ENCODE measurements around the gene ADPRM. TPM values are rescaled to one million over a fixed set of nuclear protein-coding genes. Genes with fewer than 3 reads are reported as not detected.

Gene ADPRM
- polyA plus RNA-seq, 1 donor (not counting 4 experiments of a cell fraction or from before 2014, with no cell fraction given): 15.0 TPM

GRCh38 chr17:10745231-10745630 is 47.8 kb downstream of the ADPRM start:
- TF ChIP-seq CTCF (optimal IDR thresholded peaks at IDR 0.05 in 1 of 3, IDR thresholded peaks at IDR 0.05 in 1 of 3, conservative IDR thresholded peaks at IDR 0.05 in 1 of 3; ENCODE audit: extremely low read depth in 1 of 3, insufficient read depth in 2 of 3, low read length in 3 of 3): no peak
- TF ChIP-seq EZH2 (IDR thresholded peaks at IDR 0.05; ENCODE audit: low read length): no peak
- Histone ChIP-seq H3K9ac (ENCODE audit: control insufficient read depth, extremely low read depth, insufficient read depth, low read length) (no peak overlapping the region), H3K27ac (ENCODE audit: control insufficient read depth, insufficient read depth, low read length) (no peak overlapping the region), H3K4me2 (ENCODE audit: control insufficient read depth, extremely low read depth, insufficient read depth, low read depth, low read length) (no peak overlapping the region), H4K20me1 (ENCODE audit: control insufficient read depth, extremely low read depth, insufficient read depth, low read length) (no peaks in the 10 kb centered on the region), H3K9me1 (ENCODE audit: control insufficient read depth, extremely low read depth, insufficient read depth, low read length) (no peaks in the 10 kb centered on the region), H3K36me3 (ENCODE audit: control insufficient read depth in 2 of 2, extremely low read depth in 1 of 2, insufficient read depth in 2 of 2, low read length in 2 of 2) (no peaks in the 10 kb centered on the region), H3K4me3 (ENCODE audit: control insufficient read depth in 2 of 3, extremely low read depth in 1 of 3, insufficient read depth in 2 of 3, low read depth in 1 of 3, low read length in 3 of 3) (no peak overlapping the region), H2AFZ (ENCODE audit: control insufficient read depth, low read length) (no peak overlapping the region), H3K4me1 (ENCODE audit: control insufficient read depth, extremely low read depth, insufficient read depth, low read length) (peaks cover 10% of the 10 kb centered on the region), H3K27me3 (ENCODE audit: control insufficient read depth, extremely low read depth, insufficient read depth, low read length) (peaks cover 14% of the 10 kb centered on the region), H3K79me2 (ENCODE audit: control insufficient read depth, insufficient read depth, low read length) (no peaks in the 10 kb centered on the region), H3K9me3 (ENCODE audit: control insufficient read depth, low read depth, low read length) (no peaks in the 10 kb centered on the region)
- DNase-seq (ENCODE audit: low read depth, low spot score): no peak
- dilution Hi-C loops (cut with MboI; ENCODE audit: extremely low pct_ligation_motif_present, low sequenced_read_pairs): no loop called here
- FAIRE-seq: peak; percentile 49

GRCh38 chr17:10748531-10749181 is 51.3 kb downstream of the ADPRM start:
- Histone ChIP-seq H3K9ac (ENCODE audit: control insufficient read depth, extremely low read depth, insufficient read depth, low read length) (no peak overlapping the region), H3K27ac (ENCODE audit: control insufficient read depth, insufficient read depth, low read length) (no peak overlapping the region), H3K9me1 (ENCODE audit: control insufficient read depth, extremely low read depth, insufficient read depth, low read length) (no peaks in the 10 kb centered on the region), H4K20me1 (ENCODE audit: control insufficient read depth, extremely low read depth, insufficient read depth, low read length) (no peaks in the 10 kb centered on the region), H3K4me2 (ENCODE audit: control insufficient read depth, extremely low read depth, insufficient read depth, low read depth, low read length) (no peak overlapping the region), H3K27me3 (ENCODE audit: control insufficient read depth, extremely low read depth, insufficient read depth, low read length) (peaks cover 11% of the 10 kb centered on the region), H3K4me3 (ENCODE audit: control insufficient read depth in 2 of 3, extremely low read depth in 1 of 3, insufficient read depth in 2 of 3, low read depth in 1 of 3, low read length in 3 of 3) (no peak overlapping the region), H3K36me3 (ENCODE audit: control insufficient read depth in 2 of 2, extremely low read depth in 1 of 2, insufficient read depth in 2 of 2, low read length in 2 of 2) (no peaks in the 10 kb centered on the region), H3K9me3 (ENCODE audit: control insufficient read depth, low read depth, low read length) (no peaks in the 10 kb centered on the region), H2AFZ (ENCODE audit: control insufficient read depth, low read length) (no peak overlapping the region), H3K79me2 (ENCODE audit: control insufficient read depth, insufficient read depth, low read length) (no peaks in the 10 kb centered on the region), H3K4me1 (ENCODE audit: control insufficient read depth, extremely low read depth, insufficient read depth, low read length) (peaks cover 7% of the 10 kb centered on the region)
- TF ChIP-seq EZH2 (IDR thresholded peaks at IDR 0.05; ENCODE audit: low read length) (no peak), CTCF (optimal IDR thresholded peaks at IDR 0.05 in 1 of 3, IDR thresholded peaks at IDR 0.05 in 1 of 3, conservative IDR thresholded peaks at IDR 0.05 in 1 of 3; ENCODE audit: extremely low read depth in 1 of 3, insufficient read depth in 2 of 3, low read length in 3 of 3) (no peak)
- FAIRE-seq (no peak), DNase-seq (ENCODE audit: low read depth, low spot score) (no peak)
- dilution Hi-C loops (cut with MboI; ENCODE audit: extremely low pct_ligation_motif_present, low sequenced_read_pairs): no loop called here
